8988T (cell line): Measurements from ENCODE around the gene SCARF2.
"Not testable (repeated sequence)": the region's sequence is repeated elsewhere in the genome, so short reads cannot be mapped to it uniquely, and the experiment has no call there.

ENCODE experiments used
- DNase-seq: peaks from one replicate; pipeline ENCODE4 v3.0.0; 2011

SCARF2 gene

DNA sequence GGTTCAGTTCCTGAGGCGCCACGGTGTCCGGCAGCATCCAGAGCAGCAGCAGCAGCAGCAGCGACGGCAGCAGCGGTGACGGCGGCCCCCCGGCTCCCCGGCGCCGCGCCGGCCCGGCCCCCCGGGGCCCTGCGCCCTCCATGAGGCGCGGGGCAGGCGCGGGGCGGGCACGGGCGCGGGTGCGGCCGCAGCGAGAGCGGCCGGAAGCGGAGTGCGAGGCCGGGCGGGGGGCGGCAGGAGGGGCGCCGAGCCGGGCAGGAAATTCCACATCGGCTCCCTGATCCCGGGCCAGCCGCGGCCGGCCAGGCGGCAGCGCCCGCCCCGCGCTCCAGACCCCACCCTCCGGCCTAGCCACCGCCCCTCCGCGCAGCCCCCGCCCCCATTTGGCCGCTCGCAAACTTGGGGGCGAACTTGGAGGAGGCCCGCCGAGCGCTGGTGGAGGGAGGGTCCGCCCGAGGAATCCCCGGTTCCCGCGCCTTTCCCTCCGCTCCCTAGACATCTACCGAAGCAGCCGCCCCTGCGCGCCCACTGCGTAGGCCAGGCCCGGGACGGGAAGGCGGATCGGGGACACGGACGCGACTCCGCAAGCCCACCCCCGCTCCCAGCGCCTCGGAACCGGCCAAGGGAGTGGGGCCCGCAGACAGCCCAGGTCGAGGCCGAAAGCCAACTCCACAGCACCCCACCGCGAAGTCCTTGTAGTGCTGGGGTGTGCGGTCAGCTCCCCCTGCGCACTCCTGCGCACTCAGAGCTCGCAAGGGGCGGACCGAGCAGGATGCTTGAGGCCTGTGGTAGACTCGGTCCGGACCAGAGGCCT, at the start of gene SCARF2:
Gene SCARF2 (minus strand): TSS at position 213 of the 814 bp plus-strand sequence. CDS start 71 bp downstream, at position 142.
- DNase-seq, result peak; percentile 81

DNA sequence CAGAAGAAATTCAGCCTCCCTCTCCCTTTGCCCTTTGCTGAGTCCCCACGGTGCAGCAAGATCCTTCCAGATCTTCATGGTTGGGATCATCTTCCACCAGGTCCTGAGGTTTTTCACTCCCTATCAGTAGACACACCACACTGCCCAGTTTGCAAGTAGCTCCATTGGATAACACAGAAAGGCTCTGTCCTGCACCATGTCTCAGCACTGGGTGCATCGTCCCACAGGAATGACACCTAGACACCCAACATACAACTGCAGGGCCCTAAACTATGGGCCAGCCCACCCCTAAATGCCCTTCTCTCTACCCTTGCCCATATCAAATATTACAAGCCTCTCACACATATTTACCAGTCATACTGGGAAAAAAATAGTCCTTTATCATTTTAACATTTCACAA, 48.6 kb upstream of the SCARF2 start:
- no peak for DNase-seq

DNA sequence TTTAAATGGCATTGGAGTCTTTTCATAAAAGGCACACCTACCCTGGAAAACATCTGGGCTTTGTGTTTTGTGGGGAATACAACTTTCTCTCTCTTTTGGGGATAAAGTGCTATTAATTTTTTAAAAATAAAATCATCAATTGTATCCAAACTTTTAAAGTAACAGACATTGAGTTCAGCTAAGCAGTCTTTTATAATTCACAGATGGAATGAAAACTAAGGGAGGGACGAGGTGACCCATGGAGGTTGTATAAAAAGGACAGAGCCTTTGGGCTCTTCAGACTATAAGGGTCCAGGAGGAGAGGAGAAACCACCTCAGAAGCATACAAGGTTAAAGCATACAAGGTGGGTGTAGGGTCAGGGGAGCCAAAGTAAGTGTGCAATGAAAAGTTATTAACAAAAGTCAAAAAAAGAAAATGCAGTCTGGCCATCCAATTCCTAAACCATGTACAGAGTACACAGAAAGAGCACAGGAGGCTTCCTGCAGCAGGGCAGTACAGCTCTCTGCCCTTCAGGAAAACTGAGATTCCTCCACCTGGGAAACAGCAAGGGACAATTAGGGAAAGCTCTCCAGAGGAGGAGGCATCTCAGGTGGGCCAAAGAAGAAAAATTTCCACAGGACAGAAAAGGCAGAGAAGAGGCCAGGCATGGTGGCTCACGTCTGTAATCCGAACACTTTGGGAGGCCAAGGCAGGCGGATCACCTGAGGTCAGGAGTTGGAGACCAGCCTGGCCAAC, 47.5 kb upstream of the SCARF2 start:
- DNase-seq, result no peak

DNA sequence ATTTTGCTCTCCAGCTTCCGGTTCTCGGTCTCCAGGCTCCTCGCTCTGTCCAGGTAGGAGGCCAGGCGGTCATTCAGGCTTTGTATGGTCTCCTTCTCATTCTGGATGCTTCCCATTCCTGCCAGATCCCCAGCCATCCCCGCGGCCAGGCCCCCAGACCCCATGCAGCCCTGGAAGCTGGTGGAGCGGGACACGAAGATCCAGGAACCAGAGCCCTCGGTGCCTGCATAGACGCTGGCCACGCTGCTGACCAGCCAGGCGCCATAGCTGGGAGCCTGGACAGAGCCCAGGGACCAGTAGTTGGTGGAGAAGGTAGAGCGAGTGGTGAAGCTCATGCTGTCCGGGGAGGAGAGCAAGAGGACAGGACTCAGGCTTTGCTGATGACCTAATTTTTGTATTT, 46.1 kb upstream of the SCARF2 start:
- DNase-seq, result no peak

- not testable (repeated sequence) for DNase-seq
Measured at GRCh38 chr22:20483143-20483506, 45.5 kb upstream of the SCARF2 start.

DNA sequence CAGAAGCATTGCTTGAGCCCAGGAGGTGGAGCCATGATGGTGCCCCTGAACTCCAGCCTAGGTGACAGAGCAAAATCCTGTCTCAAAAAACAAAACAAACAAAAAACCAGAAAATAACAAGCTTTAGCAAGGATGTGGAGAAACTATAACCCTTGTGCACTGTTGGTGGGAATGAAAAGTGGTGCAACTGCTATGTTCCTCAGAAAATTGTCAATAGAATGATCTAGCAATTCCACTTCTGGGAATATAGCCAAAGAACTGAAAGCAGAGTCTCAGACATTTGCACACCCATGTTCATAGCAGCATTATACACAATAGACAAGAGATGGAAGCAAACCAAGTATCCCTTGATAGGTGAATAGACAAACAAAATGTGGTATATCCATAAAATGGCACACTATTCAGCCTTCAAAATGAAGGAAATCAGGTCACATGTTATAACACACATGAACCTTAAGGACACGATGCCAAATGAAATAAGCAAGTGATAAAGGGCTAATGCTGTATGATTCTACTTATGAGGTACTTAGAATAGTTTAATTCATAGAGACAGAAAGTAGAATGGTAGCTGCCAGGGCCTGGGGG, 42.1 kb upstream of the SCARF2 start:
- no peak for DNase-seq

DNA sequence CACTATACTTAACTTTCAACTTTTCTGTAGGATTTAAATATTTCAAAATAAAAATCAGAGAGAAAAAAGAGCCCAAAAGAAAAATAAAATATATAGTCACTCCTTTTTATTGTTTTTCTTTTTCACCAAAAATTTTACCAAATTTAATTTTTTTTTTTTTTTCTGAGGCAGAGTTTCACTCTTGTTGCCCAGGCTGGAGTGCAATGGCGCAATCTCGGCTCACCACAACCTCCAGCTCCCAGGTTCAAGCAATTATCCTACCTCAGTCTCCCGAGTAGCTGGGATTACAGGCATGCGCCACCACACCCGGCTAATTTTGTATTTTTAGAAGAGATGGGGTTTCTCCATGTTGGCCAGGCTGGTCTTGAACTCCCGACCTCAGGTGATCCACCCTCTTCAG, 40.4 kb upstream of the SCARF2 start:
- not testable (repeated sequence) for DNase-seq

GRCh38 chr22:20475569-20475968, 37.9 kb upstream of the SCARF2 start:
- not testable (repeated sequence) for DNase-seq

GRCh38 chr22:20475115-20475436, 37.5 kb upstream of the SCARF2 start:
- no peak for DNase-seq

- DNase-seq, result no peak
Measured at GRCh38 chr22:20472629-20473442, 35.2 kb upstream of the SCARF2 start.

GRCh38 chr22:20471126-20471833, 33.7 kb upstream of the SCARF2 start:
- no peak for DNase-seq

GRCh38 chr22:20470525-20470924, 32.9 kb upstream of the SCARF2 start:
- not testable (repeated sequence) for DNase-seq

GRCh38 chr22:20469110-20469868, 31.7 kb upstream of the SCARF2 start:
- no peak for DNase-seq

DNA sequence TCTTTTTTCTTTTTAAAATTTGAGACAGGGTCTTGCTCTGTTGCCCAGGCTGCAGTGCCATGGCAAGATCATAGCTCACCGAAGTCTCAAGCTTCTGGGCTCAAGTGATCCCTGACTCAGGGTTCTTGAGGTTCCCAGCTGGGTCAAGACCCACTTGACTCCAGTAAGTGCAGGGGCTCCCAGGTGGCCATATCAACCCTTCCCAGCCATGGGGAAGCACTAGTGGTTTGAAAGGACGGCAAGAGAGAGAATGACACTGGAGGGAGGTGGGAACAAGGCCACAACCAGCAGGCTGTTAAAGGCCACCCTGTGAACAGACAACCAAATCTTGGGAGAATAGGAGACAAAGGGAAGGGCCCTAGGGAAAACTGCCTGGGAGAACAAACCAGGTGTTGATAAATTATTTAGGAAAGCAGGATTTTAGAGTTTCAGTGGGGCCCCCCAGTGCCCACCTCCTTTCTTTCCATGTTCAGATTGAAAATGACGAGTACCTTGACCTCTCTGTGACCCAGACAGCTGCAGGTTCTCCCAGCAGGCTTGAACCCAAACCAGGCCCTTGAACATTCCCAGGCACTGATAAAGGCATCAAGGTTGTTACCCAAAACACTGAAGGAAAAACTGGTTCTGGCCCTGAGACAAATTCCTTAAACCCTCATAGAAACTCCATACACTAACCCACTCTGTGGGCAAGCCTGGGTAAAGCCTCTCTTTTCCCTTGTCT, 29.2 kb upstream of the SCARF2 start:
- DNase-seq, result no peak

DNA sequence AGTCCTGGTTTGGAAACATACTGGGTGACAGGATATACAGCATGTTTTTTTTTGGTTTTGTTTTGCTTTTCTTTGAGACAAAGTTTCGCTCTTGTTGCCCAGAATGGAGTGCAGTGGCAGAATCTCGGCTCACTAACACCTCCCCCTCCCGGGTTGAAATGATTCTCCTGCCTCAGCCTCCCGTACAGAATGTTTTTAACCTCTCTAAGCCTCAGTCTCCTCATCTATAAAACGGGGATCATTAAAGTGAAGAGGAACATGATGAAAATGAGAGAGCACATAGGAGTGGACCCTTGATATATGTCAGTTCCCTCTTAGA, 28.1 kb upstream of the SCARF2 start:
- no peak for DNase-seq

- no peak for DNase-seq
Measured at GRCh38 chr22:20464912-20465758, 27.5 kb upstream of the SCARF2 start.

GRCh38 chr22:20464096-20464614, 26.5 kb upstream of the SCARF2 start:
- no peak for DNase-seq

DNA sequence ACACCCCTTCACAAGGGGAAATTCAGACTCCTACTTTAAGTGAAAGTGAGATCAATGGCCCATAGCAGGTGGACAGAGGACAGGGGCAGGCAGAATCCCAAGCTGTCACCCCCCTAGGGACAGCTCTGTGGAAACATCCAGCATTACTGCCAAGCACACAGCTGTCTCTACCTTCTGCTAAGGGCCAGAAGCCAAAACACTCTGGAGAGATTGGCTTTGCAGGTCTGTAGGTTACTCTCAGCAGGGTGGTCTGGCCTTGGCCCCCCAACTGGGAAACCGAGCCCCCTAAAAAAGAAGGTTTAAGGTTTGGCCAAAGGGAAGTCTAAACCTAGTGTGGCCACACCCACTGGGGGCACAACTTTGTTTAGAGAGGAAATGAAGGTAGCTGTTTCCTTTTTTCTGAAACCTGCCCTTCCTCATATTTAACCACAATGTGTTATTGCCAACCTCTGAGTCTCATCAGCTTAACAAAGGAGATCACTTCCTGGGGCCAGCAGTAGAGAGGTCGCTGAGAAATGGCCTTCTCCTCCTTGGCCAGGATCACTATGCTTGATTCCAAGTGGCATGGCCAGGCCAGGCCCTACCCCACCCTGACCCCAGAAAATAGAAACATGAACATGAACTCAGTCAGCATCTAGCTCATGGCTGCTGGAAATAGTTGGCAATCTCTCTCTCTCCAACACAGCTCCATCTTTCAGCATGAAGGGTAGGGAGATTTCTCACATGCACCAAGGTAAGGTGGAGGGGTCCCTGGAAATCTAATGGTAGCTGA, 25.9 kb upstream of the SCARF2 start:
- no peak for DNase-seq

GRCh38 chr22:20459862-20460261, 22.2 kb upstream of the SCARF2 start:
- no peak for DNase-seq
